H1 (cell line): Measurements from ENCODE around the gene ATP6V0A4. TPM values are rescaled to one million over a fixed set of nuclear protein-coding genes. Genes with fewer than 3 reads are reported as not detected.

Source experiments
- ASH2L ChIP-seq: fragments of 200-600, 300-600 bp; sonication (generic); IDR thresholded peaks from one replicate; pipeline ENCODE4 v1.7.1; 2017; ENCODE audit warnings: low read length
- BRCA1 ChIP-seq: IDR thresholded peaks from 2 replicates; pipeline ENCODE4 v1.6.1; 2012; ENCODE audit warnings: low read depth, low read length, improper control_type of control experiment
- CHD2 ChIP-seq: IDR thresholded peaks from 2 replicates; pipeline ENCODE4 v1.6.1; 2012; ENCODE audit warnings: low read length, improper control_type of control experiment
- KDM4A ChIP-seq: IDR thresholded peaks from one replicate; pipeline ENCODE4 v1.7.1; 2012; ENCODE audit warnings: low read depth, mild to moderate bottlenecking, moderate library complexity, low read length, inconsistent platforms; ENCODE audit not compliant: severe bottlenecking
- POU5F1 ChIP-seq: IDR thresholded peaks from 2 replicates; pipeline ENCODE4 v1.6.1; 2011; ENCODE audit warnings: low read depth, mild to moderate bottlenecking, low read length, moderate library complexity
- RXRA ChIP-seq: IDR thresholded peaks from 2 replicates; pipeline ENCODE4 v1.6.1; 2011; ENCODE audit warnings: low read depth, mild to moderate bottlenecking, low read length, moderate library complexity; ENCODE audit not compliant: insufficient read depth
- SAP30 ChIP-seq: fragments of 300-600 bp; sonication (generic); IDR thresholded peaks from 2 replicates; pipeline ENCODE4 v1.7.1; 2012; ENCODE audit warnings: low read length, moderate library complexity, mild to moderate bottlenecking, inconsistent platforms; ENCODE audit not compliant: insufficient read depth, insufficient replicate concordance
- polyA plus RNA-seq, 7 experiments: library from polyadenylated mRNA; depleted of rRNA in 3 of 7; stranded (reverse) in 5 of 7; unstranded in 2 of 7; fragments of >200 nt in 5 of 7; fragments of 200-250 nt in 2 of 7; gene quantifications; 1 replicate in 5 of 7; 2 replicates in 1 of 7; 4 replicates in 1 of 7; pipeline versions ENCODE4 v1.2.1 to v1.2.3, GENCODE V29; 2011 to 2013; ENCODE audit warnings: missing spikeins in 2 of 7, mixed read lengths in 2 of 7
- total RNA-seq: library from RNA; stranded (reverse); fragmentation: NEBNext Ultra II Directional; extraction: Animal tissue kit (Norgen Biotek cat#: 25700); gene quantifications from 2 replicates; pipeline ENCODE4 v1.2.1, GENCODE V29; 2021
- TF ChIP-seq, protein P1 (sequence below): fragments of 300-600 bp; sonication (generic); IDR thresholded peaks from 2 replicates; pipeline ENCODE4 v1.7.1; 2012; ENCODE audit warnings: low read length, moderate library complexity, mild to moderate bottlenecking, inconsistent platforms; ENCODE audit not compliant: insufficient replicate concordance

ATP6V0A4 gene
- total and polyA plus RNA-seq, 2 of the 8 experiments (the other 6 are each of a cell fraction or from before 2014, with no cell fraction given) = 0.47 to 1.6 TPM

DNA sequence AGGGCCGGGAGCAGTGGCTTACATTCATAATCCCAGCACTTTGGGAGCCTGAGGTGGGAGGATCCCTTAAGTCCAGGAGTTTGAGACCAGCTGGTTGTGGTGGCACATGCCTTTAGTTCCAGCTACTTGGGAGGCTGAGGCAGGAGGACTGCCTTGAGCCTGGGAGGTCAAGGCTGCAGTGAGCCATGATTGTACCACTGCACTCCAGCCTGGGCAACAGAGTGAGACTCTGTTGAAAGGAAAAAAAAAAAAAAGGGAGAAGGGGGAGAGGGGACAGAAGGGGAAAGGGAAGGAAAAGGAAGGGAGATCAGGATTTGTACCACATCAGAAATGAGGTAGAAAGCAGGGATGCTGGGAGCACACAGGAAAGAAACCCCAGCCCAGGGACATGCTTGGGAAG, 58.1 kb downstream of the ATP6V0A4 start (continued):
- TF ChIP-seq, protein P1, sequence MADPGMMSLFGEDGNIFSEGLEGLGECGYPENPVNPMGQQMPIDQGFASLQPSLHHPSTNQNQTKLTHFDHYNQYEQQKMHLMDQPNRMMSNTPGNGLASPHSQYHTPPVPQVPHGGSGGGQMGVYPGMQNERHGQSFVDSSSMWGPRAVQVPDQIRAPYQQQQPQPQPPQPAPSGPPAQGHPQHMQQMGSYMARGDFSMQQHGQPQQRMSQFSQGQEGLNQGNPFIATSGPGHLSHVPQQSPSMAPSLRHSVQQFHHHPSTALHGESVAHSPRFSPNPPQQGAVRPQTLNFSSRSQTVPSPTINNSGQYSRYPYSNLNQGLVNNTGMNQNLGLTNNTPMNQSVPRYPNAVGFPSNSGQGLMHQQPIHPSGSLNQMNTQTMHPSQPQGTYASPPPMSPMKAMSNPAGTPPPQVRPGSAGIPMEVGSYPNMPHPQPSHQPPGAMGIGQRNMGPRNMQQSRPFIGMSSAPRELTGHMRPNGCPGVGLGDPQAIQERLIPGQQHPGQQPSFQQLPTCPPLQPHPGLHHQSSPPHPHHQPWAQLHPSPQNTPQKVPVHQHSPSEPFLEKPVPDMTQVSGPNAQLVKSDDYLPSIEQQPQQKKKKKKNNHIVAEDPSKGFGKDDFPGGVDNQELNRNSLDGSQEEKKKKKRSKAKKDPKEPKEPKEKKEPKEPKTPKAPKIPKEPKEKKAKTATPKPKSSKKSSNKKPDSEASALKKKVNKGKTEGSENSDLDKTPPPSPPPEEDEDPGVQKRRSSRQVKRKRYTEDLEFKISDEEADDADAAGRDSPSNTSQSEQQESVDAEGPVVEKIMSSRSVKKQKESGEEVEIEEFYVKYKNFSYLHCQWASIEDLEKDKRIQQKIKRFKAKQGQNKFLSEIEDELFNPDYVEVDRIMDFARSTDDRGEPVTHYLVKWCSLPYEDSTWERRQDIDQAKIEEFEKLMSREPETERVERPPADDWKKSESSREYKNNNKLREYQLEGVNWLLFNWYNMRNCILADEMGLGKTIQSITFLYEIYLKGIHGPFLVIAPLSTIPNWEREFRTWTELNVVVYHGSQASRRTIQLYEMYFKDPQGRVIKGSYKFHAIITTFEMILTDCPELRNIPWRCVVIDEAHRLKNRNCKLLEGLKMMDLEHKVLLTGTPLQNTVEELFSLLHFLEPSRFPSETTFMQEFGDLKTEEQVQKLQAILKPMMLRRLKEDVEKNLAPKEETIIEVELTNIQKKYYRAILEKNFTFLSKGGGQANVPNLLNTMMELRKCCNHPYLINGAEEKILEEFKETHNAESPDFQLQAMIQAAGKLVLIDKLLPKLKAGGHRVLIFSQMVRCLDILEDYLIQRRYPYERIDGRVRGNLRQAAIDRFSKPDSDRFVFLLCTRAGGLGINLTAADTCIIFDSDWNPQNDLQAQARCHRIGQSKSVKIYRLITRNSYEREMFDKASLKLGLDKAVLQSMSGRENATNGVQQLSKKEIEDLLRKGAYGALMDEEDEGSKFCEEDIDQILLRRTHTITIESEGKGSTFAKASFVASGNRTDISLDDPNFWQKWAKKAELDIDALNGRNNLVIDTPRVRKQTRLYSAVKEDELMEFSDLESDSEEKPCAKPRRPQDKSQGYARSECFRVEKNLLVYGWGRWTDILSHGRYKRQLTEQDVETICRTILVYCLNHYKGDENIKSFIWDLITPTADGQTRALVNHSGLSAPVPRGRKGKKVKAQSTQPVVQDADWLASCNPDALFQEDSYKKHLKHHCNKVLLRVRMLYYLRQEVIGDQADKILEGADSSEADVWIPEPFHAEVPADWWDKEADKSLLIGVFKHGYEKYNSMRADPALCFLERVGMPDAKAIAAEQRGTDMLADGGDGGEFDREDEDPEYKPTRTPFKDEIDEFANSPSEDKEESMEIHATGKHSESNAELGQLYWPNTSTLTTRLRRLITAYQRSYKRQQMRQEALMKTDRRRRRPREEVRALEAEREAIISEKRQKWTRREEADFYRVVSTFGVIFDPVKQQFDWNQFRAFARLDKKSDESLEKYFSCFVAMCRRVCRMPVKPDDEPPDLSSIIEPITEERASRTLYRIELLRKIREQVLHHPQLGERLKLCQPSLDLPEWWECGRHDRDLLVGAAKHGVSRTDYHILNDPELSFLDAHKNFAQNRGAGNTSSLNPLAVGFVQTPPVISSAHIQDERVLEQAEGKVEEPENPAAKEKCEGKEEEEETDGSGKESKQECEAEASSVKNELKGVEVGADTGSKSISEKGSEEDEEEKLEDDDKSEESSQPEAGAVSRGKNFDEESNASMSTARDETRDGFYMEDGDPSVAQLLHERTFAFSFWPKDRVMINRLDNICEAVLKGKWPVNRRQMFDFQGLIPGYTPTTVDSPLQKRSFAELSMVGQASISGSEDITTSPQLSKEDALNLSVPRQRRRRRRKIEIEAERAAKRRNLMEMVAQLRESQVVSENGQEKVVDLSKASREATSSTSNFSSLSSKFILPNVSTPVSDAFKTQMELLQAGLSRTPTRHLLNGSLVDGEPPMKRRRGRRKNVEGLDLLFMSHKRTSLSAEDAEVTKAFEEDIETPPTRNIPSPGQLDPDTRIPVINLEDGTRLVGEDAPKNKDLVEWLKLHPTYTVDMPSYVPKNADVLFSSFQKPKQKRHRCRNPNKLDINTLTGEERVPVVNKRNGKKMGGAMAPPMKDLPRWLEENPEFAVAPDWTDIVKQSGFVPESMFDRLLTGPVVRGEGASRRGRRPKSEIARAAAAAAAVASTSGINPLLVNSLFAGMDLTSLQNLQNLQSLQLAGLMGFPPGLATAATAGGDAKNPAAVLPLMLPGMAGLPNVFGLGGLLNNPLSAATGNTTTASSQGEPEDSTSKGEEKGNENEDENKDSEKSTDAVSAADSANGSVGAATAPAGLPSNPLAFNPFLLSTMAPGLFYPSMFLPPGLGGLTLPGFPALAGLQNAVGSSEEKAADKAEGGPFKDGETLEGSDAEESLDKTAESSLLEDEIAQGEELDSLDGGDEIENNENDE = no peak
- TF ChIP-seq SAP30 (no peak), RXRA (no peak), KDM4A (no peak), CHD2 (no peak), POU5F1 (no peak), ASH2L (no peak), BRCA1 (no peak)
